GM15510 (cell line): ENCODE data around the gene RABGEF1.

Experiments
- POLR2A ChIP-seq: IDR thresholded peaks from 3 replicates; pipeline ENCODE4 v1.6.1; 2011; ENCODE audit warnings: borderline replicate concordance; ENCODE audit not compliant: insufficient read length; ENCODE audit errors: extremely low read depth

RABGEF1 gene

DNA sequence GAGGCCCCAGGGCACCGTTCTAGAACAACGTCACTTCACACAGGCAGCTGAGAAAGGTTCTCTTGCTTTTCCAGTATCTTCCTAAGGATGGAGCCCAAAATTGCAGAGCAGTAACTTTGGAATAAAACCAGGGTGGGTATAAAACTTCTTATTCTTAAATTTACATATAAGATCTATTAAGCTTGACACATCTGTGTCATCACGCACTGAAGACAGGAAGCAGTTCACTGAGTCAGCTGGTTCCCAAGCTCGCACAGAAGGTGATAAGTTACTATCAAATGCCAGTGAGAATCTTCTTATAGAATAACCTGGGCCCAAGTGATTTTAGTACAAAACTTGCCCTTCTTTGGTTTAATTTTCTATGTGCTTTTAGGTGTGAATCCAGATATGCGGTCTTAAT, 70.2 kb downstream of the RABGEF1 start:
- no peak for TF ChIP-seq POLR2A

- TF ChIP-seq POLR2A, result no peak
Measured at GRCh38 chr7:66815951-66816350, 75.4 kb downstream of the RABGEF1 start.

- TF ChIP-seq POLR2A, result no peak
Measured at GRCh38 chr7:66824041-66824440, 83.5 kb downstream of the RABGEF1 start.

GRCh38 chr7:66826649-66827048, 86.1 kb downstream of the RABGEF1 start:
- no peak for TF ChIP-seq POLR2A

- no peak for TF ChIP-seq POLR2A
Measured at GRCh38 chr7:66832531-66833351, 92.2 kb downstream of the RABGEF1 start.

GRCh38 chr7:66837007-66837406, 96.5 kb downstream of the RABGEF1 start:
- TF ChIP-seq POLR2A, result no peak

- no peak for TF ChIP-seq POLR2A
Measured at GRCh38 chr7:66837661-66838060, 97.1 kb downstream of the RABGEF1 start.

DNA sequence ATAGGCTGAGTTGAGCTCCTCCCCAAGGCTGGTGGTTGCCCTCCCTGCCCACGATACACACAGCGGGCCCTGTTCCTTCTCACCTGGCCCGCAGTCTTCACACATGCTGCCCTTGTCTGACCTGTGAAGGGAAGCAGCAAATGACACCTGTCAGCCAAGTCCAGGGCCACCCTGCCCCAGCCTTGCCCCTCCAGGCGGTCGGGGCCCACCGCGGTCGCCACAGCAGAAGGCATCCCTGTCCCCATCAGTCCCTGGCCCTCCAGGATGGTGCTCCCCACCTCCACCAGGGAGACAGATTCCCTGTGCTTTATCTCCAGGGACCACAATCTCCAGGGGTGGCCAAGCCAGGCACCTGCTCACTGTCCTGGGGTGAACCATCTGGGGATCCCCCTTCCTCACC, 99.3 kb downstream of the RABGEF1 start:
- TF ChIP-seq POLR2A, result no peak

GRCh38 chr7:66840316-66840715, 99.8 kb downstream of the RABGEF1 start:
- TF ChIP-seq POLR2A, result no peak

DNA sequence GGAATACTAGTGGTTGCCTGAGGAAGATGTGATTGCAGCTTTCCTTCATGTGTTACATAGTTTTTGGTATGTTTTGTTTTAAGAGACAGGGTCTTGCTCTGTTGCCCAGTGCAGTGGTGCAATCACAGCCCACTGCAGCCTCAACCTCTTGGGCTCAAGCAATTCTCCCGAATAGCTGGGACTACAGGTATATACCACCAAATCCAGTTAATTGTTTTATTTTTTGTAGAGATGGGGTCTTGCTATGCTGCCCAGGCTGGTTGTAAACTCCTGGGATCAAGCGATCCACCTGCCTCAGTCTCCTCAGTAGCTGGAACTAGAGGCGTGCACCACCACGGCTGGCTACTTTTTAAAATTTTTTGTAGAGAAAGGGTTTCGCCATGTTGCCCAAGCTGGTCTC, 101.4 kb downstream of the RABGEF1 start:
- no peak for TF ChIP-seq POLR2A

DNA sequence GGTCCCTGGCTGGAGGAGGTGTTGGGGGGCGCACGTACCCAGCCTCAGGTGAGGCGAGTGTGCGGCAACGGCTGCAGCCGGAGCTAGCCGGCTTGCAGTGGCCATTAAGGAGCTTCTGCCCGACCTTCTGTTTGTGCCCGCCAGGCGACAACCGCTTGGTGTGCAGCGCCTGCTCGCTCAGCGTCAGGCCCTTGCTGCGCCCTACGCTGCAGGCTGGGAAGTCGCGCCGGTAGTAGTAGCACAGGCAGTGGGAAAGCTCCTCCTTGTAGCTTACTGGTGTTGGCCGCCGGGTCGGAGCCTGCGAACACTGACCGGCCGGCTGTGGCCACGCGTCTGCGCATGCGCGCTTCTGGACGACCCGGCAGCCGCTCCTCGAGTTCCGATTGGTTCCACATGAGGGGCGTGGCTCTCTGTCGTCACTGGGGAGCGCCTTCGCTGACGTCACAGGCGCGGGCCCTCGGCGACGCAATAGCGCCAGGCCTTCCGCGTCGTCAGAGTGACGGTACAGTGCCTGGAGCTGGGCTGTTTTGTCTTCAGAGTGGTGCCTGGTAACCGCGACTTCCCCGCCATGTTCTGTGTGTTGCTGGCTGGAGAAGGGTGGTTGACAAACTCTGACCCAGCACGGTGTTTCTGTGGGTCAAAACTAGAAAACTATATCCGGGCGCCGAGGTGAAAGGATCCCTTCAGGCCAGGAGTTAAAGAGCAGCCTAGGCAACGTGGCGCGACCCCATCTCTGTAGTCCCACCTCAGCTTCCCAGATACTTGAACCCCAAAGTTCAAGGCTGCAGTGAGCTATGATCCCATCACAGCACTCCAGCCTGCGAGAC, 104.2 kb downstream of the RABGEF1 start:
- TF ChIP-seq POLR2A, result peak; percentile 97

DNA sequence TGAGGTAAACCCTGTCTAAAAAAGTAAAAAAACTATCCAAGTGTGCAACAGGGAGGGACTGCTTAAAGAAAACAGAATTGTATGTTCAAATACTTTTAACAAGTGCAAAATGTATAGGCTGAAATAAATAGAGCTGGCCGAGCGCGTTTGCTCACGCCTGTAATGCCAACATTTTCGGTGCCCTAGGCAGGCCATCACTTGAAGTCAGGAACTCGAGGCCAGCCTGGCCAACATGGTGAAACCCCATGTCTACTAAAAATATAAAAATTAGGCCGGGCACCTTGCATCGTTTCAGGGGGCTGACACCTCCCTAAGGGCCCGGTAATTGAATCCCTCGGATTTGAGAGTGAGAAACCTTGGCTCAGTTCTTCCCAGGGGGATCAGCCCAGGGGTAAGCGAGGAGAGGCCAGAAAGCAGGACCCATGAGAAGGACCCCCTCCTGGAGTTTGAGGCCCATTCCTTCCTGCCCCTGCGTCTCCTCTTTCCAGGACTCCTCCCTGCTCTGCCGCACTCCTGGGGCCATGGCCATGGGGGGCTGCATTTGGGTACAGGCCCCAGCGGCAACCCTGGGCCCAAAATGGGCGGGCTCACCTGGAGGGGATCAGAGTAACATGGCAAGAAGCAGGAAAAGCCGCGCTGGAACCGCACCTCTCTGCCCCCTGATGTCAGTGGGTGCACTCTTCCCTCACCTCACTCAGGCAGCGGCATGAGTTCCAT, 105.0 kb downstream of the RABGEF1 start:
- TF ChIP-seq POLR2A, result no peak

DNA sequence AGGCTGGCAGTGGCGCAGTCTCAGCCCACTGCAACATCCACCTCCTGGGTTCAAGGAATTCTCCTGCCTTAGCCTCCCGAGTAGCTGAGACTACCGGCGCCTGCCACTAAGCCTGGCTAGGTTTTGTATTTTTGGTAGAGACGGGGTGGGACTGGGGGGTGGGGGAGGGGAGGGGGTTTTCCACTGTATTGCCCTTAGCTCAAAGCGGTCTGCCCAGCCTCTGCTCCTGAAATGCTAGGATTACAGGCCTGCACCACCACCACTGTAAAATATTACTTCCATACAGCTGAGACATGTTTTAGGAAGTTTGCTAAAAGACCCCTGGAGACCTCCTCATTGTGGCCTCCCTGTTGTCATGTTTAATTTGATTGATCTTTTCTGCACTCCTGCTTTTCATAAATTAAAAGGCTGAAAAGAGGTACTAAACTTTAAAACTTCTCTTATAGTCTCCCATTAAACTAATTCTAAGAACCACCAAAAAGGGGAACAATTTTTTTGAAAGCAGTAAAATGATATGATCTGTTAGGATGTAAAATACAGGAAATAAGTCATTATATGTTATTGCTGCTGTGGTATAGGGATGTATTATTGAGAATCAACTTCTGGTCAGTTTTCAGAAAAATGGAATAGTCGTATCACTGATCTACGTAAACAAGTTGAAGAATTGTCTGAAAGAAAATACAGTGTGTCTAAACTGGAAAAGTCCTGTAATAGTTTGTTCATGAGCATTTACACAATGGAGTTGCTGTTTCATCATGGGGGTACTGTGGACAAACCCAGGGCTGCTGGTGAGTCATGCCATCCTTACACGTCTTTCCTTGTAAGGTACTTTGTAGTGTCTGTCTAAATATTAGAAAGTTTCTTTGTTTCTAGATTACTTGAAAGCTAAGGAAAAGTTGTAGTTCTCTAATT, 107.6 kb downstream of the RABGEF1 start:
- TF ChIP-seq POLR2A, result no peak

DNA sequence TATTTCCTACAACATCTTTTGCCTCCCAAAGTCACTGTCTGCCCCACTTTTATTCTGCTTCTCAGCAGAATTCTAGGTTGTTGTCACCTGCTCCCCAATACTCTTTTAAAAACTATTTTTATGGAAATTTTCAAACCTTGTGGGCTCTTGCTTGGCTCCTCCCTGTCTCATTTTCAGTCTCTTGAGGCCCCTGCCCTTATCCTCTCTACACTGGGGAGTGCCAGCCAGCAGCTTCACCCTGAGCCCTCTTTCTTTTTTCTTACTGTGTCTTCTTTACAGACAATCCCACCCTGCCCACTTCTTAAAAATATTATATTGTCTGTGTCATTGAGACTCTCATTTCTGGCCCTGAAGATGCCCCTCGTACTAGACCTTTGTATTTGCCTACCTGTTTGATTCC, 118.8 kb downstream of the RABGEF1 start:
- TF ChIP-seq POLR2A, result no peak
